ENCODE data around the gene THSD4.
"Not testable (repeated sequence)": the region's sequence is repeated elsewhere in the genome, so short reads cannot be mapped to it uniquely, and the experiment has no call there.

Gene THSD4

DNA sequence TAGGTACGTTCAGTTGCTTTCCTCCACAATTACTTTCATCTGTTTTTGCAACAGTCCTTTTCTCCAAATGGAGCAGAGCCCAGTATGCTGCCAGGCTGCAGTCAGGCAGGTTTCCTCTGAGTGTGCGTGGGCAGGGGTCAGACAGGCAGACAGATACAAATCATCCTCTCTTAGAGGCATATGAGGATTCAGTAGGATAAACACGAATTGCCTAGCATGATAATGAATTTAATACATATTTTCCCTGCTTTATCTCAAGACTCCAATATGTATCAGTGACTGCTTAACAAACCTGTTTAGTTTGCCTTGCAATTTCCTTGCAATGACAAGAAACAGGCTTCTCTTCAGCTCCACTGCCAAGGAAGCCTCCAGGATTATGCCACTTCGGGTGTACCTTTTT lies 554.4 kb downstream of the THSD4 start:
- in situ Hi-C loops (cut with HindIII; ENCODE audit: low sequenced_read_pairs), result no loop called here
- H3K4me3 ChIP-seq (ENCODE audit: low read depth, low read length), result no peak overlapping the region
- DNase-seq (ENCODE audit: low read depth, low spot score), result no peak
- TF ChIP-seq, protein P1, sequence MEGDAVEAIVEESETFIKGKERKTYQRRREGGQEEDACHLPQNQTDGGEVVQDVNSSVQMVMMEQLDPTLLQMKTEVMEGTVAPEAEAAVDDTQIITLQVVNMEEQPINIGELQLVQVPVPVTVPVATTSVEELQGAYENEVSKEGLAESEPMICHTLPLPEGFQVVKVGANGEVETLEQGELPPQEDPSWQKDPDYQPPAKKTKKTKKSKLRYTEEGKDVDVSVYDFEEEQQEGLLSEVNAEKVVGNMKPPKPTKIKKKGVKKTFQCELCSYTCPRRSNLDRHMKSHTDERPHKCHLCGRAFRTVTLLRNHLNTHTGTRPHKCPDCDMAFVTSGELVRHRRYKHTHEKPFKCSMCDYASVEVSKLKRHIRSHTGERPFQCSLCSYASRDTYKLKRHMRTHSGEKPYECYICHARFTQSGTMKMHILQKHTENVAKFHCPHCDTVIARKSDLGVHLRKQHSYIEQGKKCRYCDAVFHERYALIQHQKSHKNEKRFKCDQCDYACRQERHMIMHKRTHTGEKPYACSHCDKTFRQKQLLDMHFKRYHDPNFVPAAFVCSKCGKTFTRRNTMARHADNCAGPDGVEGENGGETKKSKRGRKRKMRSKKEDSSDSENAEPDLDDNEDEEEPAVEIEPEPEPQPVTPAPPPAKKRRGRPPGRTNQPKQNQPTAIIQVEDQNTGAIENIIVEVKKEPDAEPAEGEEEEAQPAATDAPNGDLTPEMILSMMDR (IDR thresholded peaks at IDR 0.05; ENCODE audit: low read depth, low read length), result no peak

- DNase-seq (ENCODE audit: low read depth, low spot score); H3K4me3 ChIP-seq (ENCODE audit: low read depth, low read length); in situ Hi-C loops (cut with HindIII; ENCODE audit: low sequenced_read_pairs): not testable (repeated sequence)
These were observed 555.0 kb downstream of the THSD4 start for GRCh38 chr15:71670222-71670621.

DNA sequence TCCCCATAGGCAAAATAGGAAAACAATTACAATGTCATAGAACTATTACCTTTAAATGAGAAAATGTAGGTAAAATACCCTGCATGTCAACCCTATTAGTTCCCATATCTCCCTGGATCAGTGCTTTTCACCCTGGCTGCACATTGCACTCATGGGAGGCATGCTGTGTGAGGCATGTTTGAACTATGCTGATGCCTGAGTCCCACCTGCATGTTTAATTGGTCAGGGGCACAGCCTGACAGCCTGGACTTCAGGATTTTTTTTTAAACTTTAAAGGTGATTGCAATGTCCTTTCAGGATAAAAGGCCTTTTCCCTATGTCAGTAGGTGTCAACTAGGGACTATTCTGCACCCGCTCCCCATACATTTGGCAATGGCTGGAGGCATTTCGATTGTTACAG lies 559.1 kb downstream of the THSD4 start:
- TF ChIP-seq, protein P1 (IDR thresholded peaks at IDR 0.05; ENCODE audit: low read depth, low read length), result no peak
- no peak for DNase-seq (ENCODE audit: low read depth, low spot score)
- H3K4me3 ChIP-seq (ENCODE audit: low read depth, low read length), result no peak overlapping the region
- in situ Hi-C loops (cut with HindIII; ENCODE audit: low sequenced_read_pairs), result no loop called here

DNA sequence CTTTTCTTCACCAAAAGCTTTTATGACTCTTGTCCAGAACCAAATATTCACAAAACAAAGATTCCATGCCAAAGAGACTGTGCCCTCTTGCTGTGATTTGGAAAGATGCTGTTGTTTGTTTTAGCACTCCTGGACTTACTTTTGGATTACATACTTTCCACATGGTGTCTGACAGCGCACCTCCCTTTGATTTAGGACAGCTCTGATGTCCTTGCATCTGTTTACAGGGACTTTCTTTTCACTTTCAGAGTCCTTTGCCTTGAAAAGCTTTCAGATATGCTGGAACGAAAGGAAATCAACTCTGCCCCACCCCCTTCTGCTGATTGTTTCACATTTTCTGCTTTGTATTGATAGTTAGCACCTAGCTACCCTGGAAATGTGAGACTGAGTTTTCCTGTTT lies 562.1 kb downstream of the THSD4 start:
- DNase-seq (ENCODE audit: low read depth, low spot score), result no peak
- TF ChIP-seq, protein P1 (IDR thresholded peaks at IDR 0.05; ENCODE audit: low read depth, low read length), result no peak
- in situ Hi-C loops (cut with HindIII; ENCODE audit: low sequenced_read_pairs), result no loop called here
- no peak overlapping the region for H3K4me3 ChIP-seq (ENCODE audit: low read depth, low read length)

- in situ Hi-C loops (cut with HindIII; ENCODE audit: low sequenced_read_pairs), result no loop called here
- TF ChIP-seq, protein P1 (IDR thresholded peaks at IDR 0.05; ENCODE audit: low read depth, low read length), result no peak
- DNase-seq (ENCODE audit: low read depth, low spot score), result no peak
- H3K4me3 ChIP-seq (ENCODE audit: low read depth, low read length), result no peak overlapping the region
These were observed 562.5 kb downstream of the THSD4 start for GRCh38 chr15:71677766-71678165.

DNA sequence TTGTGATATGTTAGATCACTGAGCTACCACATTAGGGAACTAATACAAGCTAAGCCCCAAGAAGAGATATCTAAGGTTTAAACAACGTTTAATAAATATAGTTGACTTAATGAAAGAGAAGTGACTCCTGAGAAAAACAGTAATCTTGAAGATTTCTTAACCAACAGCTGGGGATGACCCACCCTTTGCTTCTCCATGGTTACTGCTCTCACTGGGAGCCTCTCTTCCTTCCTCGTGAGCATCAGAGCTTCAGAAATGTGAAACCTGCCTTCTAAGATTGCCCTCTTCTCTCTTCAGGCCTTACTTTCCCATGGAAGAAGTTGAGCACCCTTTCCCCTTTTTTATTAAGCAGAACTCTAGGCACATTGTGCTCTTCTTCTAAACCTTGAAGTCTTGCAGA lies 562.9 kb downstream of the THSD4 start:
- no peak for DNase-seq (ENCODE audit: low read depth, low spot score)
- H3K4me3 ChIP-seq (ENCODE audit: low read depth, low read length), result no peak overlapping the region
- in situ Hi-C loops (cut with HindIII; ENCODE audit: low sequenced_read_pairs), result no loop called here
- TF ChIP-seq, protein P1 (IDR thresholded peaks at IDR 0.05; ENCODE audit: low read depth, low read length), result no peak

DNA sequence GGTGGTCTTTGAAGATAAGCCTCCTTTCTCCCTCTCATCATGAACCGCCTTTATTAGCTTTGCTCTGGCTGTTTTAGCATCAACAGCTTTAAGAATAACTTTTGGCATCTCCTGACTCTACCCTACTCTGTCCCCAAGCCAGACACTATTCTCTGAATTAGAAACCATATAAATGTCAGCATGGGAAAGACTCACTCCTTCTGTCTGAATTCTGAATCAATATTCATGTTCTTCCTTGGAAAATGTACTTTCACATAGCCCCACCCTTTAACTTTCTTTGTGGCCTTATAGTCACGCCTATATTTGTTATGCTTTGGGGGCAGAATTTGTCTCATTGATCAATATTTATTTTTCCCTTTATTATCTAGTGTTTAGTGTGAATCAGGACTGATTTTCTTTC lies 563.3 kb downstream of the THSD4 start:
- in situ Hi-C loops (cut with HindIII; ENCODE audit: low sequenced_read_pairs), result no loop called here
- no peak for DNase-seq (ENCODE audit: low read depth, low spot score)

More for the DNA sequence above, 563.3 kb downstream of the THSD4 start:
- no peak overlapping the region for H3K4me3 ChIP-seq (ENCODE audit: low read depth, low read length)
- TF ChIP-seq, protein P1 (IDR thresholded peaks at IDR 0.05; ENCODE audit: low read depth, low read length), result no peak
